Fibroblast of skin of left biceps (primary cell): ENCODE results near the gene PSMD1.

Experiments used
- DNase-seq, 2 experiments: peaks; one replicate each; pipeline ENCODE4 v3.0.0-alpha.2; 2013; ENCODE audit warnings: low read depth in 2 of 2

The PSMD1 gene

GRCh38 chr2:231034291-231034882 is 22.3 kb upstream of the PSMD1 start:
- no peak for DNase-seq

DNA sequence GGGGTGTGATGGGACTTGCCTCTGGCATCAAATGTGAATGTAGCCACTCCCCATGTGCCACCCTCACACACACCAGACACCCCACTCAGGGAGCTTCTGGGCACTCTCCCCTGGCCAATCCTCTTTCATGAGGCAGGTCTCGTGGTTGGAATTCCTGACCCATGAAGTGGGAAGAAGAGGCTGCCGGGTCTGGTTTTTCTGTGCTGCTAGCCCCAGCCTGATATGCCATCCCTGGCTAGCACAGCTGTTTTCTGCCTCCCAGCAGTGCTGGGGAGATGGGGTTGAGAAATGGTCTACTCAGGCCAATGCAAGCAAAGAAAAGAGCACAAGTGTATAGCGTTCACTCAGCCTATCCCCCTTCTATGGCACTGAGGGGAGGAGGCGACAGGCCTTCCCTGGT is 20.5 kb upstream of the PSMD1 start:
- DNase-seq = no peak

- no peak for DNase-seq
These were observed 20.0 kb upstream of the PSMD1 start for GRCh38 chr2:231036578-231037106.

- no peak for DNase-seq
These were observed 19.4 kb upstream of the PSMD1 start, which contains the start of gene C2orf72 for GRCh38 chr2:231037202-231037730. Gene C2orf72 (plus strand): TSS chr2:231037523. CDS start chr2:231037566, 43 bp downstream.

GRCh38 chr2:231037731-231038482 is 18.8 kb upstream of the PSMD1 start:
- no peak for DNase-seq

DNA sequence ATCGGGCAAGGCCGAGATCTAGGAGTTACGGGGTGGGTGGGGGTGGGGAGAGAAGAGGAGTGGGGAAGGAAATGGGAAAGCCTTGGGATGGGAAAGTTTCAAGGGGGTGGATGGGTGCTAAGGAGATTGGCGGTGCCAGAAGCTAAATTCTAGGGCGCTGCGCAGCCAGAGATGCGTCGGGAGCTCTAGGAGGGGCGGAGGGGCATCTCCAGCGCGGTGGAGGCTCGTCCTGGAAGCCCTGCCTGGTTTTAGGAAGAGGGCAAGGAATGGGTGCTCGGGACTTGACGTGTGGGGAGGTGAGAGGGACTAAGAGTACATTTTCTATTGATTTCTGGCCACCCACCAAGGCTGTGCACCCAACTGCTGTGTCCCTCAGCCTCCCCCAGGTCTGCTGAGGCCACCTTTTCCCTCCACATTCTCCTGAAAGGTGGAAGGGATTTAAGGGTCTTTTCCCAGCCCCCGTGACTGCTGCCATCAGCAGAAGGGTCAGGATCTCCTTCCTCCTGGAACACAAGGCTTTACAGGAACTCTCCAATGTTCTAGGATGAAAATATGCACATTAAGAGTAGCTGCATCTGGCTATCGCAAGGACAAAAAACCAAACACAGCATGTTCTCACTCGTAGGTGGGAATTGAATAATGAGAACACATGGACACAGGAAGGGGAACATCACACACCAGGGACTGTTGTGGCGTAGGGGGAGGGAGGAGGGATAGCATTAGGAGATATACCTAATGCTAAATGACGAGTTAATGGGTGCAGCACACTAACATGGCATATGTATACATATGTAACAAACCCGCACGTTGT is 18.0 kb upstream of the PSMD1 start:
- DNase-seq = no peak

GRCh38 chr2:231039294-231039664 is 17.4 kb upstream of the PSMD1 start:
- DNase-seq = no peak

- DNase-seq = no peak
These were observed 16.8 kb upstream of the PSMD1 start for GRCh38 chr2:231039821-231040364.

GRCh38 chr2:231041061-231041689 is 15.5 kb upstream of the PSMD1 start:
- no peak for DNase-seq

DNA sequence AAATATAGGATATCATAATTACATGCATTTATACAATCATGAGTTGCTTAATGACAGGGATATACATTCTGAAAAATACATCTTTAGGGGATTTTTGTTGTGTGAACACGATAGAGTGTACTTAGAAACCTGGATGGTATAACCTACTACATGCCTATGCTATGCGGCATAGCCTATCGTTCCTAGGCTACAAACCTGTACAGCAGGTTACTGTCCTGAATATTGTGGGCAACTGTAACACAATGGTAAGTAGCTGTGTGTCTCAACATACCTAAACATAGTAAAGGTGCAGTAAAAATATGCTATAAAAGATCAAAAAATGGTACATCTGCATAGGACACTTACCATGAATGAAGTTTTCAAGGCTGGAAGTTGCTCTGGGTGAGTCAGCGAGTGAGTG is 12.9 kb upstream of the PSMD1 start:
- DNase-seq = no peak

DNA sequence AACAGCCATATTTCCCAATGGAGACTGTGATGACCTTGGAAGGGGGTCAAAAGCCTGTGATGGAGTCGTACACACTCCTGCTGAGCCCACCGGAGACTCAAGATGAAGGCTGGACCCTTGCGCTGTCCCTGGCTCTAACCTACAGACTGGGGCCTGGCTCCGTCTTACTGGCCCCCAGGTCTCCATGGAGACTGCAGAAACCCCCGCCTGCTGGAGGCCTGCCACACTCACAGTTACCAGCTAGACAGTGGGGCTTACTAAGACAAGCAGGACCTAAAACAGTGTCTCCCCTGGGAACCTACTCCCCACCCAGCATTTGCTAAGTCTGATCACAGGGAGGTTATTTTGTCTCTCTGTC is 9.8 kb upstream of the PSMD1 start:
- no peak for DNase-seq

GRCh38 chr2:231047274-231047922 is 9.3 kb upstream of the PSMD1 start:
- DNase-seq = no peak

DNA sequence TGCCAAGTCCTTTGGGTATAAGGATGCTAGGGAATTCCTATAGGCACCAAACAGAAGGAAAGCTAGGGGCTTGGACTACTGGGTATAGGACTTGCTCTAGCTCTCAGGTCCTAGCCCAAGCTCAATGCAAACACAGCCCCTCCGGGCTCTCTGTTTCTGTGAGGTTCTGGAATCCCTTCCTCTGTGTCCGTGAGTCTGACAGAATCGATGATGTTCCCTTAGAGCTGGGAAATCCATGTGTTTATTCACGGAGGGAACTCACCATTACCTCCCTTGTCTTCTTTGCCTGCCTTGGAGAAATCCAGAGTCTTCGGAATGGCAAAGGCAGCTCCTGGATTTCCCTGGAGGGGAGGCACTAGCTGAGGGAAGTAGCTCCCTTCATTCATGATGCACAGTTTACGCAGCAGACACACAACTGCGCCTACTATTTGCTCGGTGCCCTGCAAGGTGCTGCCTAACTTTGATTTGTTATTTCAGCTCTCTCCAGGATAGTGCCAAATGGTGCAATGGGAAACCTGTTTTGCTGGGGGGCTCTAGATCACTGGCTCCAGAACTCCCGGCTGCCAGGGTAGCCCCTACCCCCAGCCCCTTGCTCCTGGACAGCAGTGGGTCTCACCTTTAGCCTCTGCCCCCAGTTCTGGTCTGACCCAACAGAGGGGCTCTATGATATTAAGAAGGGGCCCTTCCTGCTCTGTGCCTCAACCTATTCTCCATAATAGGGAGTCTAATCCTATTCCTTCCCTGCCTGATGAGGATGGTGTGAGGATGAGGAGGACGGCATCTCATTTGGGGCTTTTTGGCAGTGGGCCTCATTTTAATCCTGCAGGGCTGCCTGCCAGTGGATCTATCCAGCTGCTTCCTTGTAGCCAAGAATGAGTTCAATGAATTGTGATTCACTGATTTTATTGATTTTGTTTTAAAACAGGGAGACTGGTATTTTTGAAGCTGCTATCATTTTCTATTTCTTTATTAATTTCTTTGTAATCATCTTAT is 8.4 kb upstream of the PSMD1 start:
- DNase-seq = no peak

DNA sequence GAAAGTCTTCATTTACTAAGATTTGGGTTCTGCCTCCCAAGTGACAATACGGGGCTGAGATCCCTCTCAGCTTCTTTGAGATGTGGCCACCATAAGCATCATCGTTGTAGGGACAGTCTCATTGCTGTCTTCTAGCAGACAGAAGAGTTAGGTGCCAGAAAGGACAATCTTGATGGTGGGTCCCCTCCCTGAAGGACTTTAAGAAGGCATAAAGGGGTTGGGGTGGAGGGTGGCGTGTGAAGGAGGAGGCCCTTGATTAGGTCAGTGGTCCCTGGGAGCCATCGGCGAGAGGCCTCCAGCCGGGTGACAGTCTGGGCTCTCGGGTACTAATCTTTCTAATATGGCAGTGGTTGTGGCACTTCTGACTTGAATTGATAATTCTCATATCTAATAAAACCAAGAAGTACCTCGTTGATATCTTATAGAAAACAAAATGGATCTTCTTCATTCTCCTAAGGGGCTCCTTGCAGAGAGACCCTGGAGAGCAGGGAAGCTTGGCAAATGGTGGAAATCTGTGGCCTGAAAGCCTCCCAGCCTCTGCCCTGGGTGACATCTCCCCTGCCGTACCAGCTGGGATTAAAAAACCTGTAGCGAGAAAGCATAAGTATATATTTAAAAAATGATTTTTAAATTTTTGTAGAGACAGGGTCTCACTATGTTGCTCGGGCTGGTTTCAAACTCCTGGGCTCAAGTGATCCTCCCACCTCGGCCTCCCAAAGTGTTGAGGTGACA is 7.2 kb upstream of the PSMD1 start:
- DNase-seq = no peak

DNA sequence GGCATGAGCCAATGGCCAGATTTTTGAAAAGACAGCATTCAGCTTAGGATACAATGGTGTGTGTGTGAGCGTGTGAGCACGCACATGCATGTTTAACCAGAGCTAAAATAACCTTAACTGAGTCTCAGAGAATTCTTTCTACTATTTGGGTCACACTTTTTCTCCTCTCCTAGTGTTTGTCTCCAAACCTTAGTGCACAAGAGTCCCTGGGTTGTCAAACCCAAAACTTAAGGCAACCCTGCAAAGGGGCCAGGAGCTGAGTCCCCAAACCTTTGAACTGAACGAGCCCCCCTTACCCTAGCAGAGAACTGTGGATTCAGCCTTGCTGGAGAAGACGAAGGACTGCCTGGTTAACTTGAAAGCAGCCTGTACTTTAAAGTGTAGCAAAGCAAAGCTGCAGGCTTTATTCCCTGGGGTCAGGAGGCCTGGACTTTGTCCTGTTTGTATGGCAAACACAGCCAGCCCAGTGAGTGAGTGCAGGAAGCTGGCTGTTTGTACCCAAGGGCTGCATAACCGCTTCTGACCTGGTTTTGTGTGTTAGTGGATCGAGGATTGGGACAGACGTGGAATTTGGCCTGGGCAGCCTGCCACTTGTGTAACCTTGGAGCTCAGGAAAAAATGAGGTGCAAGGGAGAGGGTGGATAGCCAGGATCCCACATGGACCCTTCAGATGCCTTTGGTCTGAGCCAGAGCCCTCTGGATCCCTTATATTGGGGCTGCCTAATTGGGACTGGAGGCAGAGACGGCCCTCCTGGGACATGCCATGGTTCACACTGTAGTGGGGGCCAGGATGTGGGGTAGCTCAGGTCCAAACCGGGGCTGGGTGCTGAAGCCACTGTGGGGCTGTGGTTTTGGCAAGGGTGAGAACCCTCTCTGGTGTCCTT is 6.4 kb upstream of the PSMD1 start:
- no peak for DNase-seq

GRCh38 chr2:231051116-231051515 is 5.6 kb upstream of the PSMD1 start:
- no peak for DNase-seq

DNA sequence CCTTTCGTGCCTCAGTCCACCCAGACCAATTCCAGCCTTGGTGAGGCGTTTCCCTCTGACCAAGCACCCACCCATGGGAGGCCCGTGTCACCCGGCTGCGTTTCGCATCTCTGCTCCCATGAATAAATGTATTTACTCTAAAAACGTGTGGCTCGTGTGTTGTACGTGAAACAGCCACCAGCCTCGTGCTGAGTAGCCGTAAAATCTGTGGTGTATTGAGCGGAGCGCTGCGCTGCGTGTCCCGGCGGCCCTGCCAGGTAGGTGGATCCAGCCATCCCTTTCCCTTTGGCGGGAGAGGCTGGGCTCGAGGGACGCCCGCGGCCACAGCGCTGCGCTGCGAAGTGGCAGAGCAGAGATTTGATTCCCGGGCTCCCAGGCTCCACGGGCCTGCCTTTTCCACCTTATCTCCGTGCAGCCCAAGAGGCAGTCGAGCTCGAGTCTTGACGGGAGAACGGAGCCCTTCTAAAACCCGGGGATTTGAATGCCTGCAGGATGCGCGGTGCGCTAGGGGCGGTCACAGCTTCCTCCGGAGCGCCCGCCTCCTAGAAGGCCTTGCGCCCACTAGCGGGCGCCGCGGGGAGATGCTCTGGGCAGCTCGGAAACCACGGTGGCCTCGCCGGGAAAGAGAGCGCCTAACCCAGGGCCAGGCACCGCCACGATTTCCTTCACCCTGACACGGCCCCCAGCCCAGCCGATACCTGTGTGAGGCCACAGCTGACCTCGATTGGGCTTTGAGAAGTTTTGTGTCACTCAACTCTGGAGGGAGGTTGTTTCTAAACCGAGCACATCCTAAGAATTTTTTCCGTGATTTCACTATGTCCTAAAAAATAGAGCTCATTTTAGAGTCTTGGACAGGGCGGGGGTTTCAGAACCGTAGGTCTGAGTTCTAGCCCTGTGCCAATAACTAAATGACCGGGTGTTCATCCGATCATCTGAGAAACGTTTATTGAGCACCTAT is 3.9 kb upstream of the PSMD1 start:
- DNase-seq = peak; percentile 39
